CD4-positive, alpha-beta T cell (primary cell): ENCODE results near the gene MSANTD1. TPM values are rescaled to one million over a fixed set of nuclear protein-coding genes. Genes with fewer than 3 reads are reported as not detected.

Source experiments
- ATAC-seq: fragments of 200-7000 bp; cut with Tn5 transposase; one replicate; pipeline ENCODE4 v1.10.0; 2022; ENCODE audit warnings: mild to moderate bottlenecking; ENCODE audit not compliant: poor library complexity
- CTCF ChIA-PET: fragments of 350-600 bp; sonication (Branson Sonifier 250); formaldehyde crosslinking; loops from one replicate; lab custom pipeline; 2021; ENCODE audit warnings: antibody characterized with exemption, inconsistent platforms; lab: Charles Lee
- POLR2A ChIA-PET: fragments of 350-600 bp; sonication (Branson Sonifier 250); formaldehyde crosslinking; loops from one replicate; lab custom pipeline; 2021; ENCODE audit warnings: antibody characterized with exemption, inconsistent platforms; lab: Charles Lee
- DNase-seq, 14 experiments: peaks; one replicate each; pipeline ENCODE4 v3.0.0-alpha.2; 2013 to 2020; ENCODE audit warnings: mixed read lengths in 2 of 14
- H3K27ac ChIP-seq, 2 donors: one replicate each; pipeline versions ENCODE4 v1.5.1 to v1.7.0; 2013; ENCODE audit warnings: low read length in 2 of 2, low read depth in 1 of 2, mild to moderate bottlenecking in 1 of 2
- H3K27me3 ChIP-seq, 2 experiments: 1 replicate in 1 of 2; 2 replicates in 1 of 2; pipeline versions ENCODE4 v1.6.1 to v1.7.0; 2013; ENCODE audit warnings: low read length in 2 of 2, control low read depth in 1 of 2, mild to moderate bottlenecking in 1 of 2, moderate library complexity in 1 of 2; ENCODE audit not compliant: insufficient read depth in 2 of 2, control insufficient read depth in 1 of 2
- H3K36me3 ChIP-seq: one replicate; pipeline ENCODE4 v1.6.1; 2013; ENCODE audit warnings: low read length, control low read depth; ENCODE audit not compliant: insufficient read depth
- H3K4me1 ChIP-seq: one replicate; pipeline ENCODE4 v1.6.1; 2013; ENCODE audit warnings: low read length, control low read depth; ENCODE audit not compliant: insufficient read depth
- H3K4me3 ChIP-seq: one replicate; pipeline ENCODE4 v1.5.1; 2013; ENCODE audit warnings: mild to moderate bottlenecking, low read length, moderate library complexity
- H3K9me3 ChIP-seq, 2 experiments: 1 replicate in 1 of 2; 2 replicates in 1 of 2; pipeline versions ENCODE4 v1.6.1 to v1.7.0; 2013; ENCODE audit warnings: low read length in 2 of 2, mild to moderate bottlenecking in 2 of 2, control low read depth in 1 of 2, moderate library complexity in 1 of 2; ENCODE audit not compliant: control insufficient read depth in 1 of 2, insufficient read depth in 1 of 2
- H3K27ac Mint-ChIP-seq: one replicate; pipeline ENCODE4 v1.8.0; 2020; ENCODE audit warnings: mixed read lengths
- H3K27me3 Mint-ChIP-seq: one replicate; pipeline ENCODE4 v1.8.0; 2021; ENCODE audit warnings: mixed read lengths
- H3K36me3 Mint-ChIP-seq: one replicate; pipeline ENCODE4 v1.8.0; 2021; ENCODE audit warnings: low read depth, mixed read lengths
- H3K4me1 Mint-ChIP-seq: one replicate; pipeline ENCODE4 v1.8.0; 2021; ENCODE audit warnings: low read depth, mixed read lengths
- H3K4me3 Mint-ChIP-seq: one replicate; pipeline ENCODE4 v1.8.0; 2020; ENCODE audit warnings: mild to moderate bottlenecking, mixed read lengths
- H3K9me3 Mint-ChIP-seq: one replicate; pipeline ENCODE4 v1.8.0; 2020; ENCODE audit warnings: mixed read lengths
- intact Hi-C, 2 experiments: fragments of 100-400 bp; cut with DNase I in 1 of 2; cut with micrococcal nuclease in 1 of 2; formaldehyde crosslinking; loops; one replicate each; pipeline versions ENCODE4 v1.15.1 to v1.9.0; 2023 to 2025; cut with DNase I, micrococcal nuclease
- total RNA-seq, 174 experiments: library from RNA in 2 of 174; stranded (reverse) in 2 of 174; gene quantifications; one replicate each; pipeline ENCODE4 v1.2.3 and lab custom pipeline; 2021 to 2026
- TF ChIP-seq, protein P1 (sequence below): fragments of 200-600 bp; IDR thresholded peaks from one replicate; pipeline ENCODE4 v1.8.0; 2022; ENCODE audit warnings: antibody characterized with exemption, mild to moderate bottlenecking

The MSANTD1 gene
- total RNA-seq, 2 experiments from 2014 or later, result 0.67 to 0.74 TPM

DNA sequence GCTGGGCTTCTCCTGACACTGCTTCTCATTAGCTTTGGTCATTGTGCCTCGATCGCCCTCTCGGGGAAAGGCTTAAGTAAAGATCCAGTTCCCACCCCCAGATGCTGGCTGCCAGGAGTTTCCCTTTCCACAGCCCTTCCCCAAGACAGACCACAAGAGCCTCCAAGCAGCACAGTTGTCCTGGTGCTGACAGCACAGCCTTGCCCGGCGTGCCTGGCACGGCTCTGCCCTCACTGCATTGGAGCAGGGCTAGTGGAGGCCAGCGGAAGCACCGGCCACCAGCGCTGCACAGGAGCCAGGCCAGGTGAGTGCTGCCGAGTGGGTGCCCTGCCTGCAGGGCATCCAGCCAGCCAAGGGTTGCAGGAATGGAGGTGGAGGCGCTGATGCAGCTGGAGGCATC is 9.7 kb upstream of the MSANTD1 start:
- intact Hi-C loops, result no loop called here
- Mint-ChIP-seq H3K4me1 (peaks cover 18% of the 10 kb centered on the region), H3K36me3 (peaks cover 59% of the 10 kb centered on the region), H3K4me3 (no peak overlapping the region), H3K27me3 (no peaks in the 10 kb centered on the region), H3K27ac (no peak overlapping the region), H3K9me3 (no peaks in the 10 kb centered on the region)
- no peak overlapping the region for H3K4me3 ChIP-seq
- no peaks in the 10 kb centered on the region for H3K27me3 ChIP-seq
- ATAC-seq, result no peak
- POLR2A ChIA-PET, result no interaction called here
- TF ChIP-seq, protein P1, sequence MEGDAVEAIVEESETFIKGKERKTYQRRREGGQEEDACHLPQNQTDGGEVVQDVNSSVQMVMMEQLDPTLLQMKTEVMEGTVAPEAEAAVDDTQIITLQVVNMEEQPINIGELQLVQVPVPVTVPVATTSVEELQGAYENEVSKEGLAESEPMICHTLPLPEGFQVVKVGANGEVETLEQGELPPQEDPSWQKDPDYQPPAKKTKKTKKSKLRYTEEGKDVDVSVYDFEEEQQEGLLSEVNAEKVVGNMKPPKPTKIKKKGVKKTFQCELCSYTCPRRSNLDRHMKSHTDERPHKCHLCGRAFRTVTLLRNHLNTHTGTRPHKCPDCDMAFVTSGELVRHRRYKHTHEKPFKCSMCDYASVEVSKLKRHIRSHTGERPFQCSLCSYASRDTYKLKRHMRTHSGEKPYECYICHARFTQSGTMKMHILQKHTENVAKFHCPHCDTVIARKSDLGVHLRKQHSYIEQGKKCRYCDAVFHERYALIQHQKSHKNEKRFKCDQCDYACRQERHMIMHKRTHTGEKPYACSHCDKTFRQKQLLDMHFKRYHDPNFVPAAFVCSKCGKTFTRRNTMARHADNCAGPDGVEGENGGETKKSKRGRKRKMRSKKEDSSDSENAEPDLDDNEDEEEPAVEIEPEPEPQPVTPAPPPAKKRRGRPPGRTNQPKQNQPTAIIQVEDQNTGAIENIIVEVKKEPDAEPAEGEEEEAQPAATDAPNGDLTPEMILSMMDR, result no peak
- peaks cover 47% of the 10 kb centered on the region for H3K36me3 ChIP-seq
- no peak overlapping the region for H3K27ac ChIP-seq
- CTCF ChIA-PET, result no interaction called here
- peaks cover 9% of the 10 kb centered on the region for H3K4me1 ChIP-seq
- DNase-seq, result no peak
- no peaks in the 10 kb centered on the region for H3K9me3 ChIP-seq

DNA sequence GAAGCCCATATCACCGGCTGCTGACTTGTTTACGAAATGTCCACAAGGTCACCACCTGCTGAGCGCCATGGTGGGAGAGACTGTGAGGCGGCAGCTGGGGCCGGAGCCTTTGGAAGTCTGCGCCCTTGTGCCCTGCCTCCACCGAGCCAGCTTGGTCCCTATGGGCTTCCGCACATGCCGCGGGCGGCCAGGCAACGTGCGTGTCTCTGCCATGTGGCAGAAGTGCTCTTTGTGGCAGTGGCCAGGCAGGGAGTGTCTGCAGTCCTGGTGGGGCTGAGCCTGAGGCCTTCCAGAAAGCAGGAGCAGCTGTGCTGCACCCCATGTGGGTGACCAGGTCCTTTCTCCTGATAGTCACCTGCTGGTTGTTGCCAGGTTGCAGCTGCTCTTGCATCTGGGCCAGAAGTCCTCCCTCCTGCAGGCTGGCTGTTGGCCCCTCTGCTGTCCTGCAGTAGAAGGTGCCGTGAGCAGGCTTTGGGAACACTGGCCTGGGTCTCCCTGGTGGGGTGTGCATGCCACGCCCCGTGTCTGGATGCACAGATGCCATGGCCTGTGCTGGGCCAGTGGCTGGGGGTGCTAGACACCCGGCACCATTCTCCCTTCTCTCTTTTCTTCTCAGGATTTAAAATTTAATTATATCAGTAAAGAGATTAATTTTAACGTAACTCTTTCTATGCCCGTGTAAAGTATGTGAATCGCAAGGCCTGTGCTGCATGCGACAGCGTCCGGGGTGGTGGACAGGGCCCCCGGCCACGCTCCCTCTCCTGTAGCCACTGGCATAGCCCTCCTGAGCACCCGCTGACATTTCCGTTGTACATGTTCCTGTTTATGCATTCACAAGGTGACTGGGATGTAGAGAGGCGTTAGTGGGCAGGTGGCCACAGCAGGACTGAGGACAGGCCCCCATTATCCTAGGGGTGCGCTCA is 8.7 kb upstream of the MSANTD1 start:
- Histone ChIP-seq H3K36me3 (peaks cover 41% of the 10 kb centered on the region), H3K4me1 (peaks cover 9% of the 10 kb centered on the region), H3K27ac (no peak overlapping the region), H3K27me3 (no peaks in the 10 kb centered on the region), H3K9me3 (no peaks in the 10 kb centered on the region), H3K4me3 (no peak overlapping the region)
- no peak for ATAC-seq
- H3K4me1 Mint-ChIP-seq, result peaks cover 18% of the 10 kb centered on the region
- TF ChIP-seq, protein P1, result no peak
- intact Hi-C loops, result no loop called here
- DNase-seq, result no peak
- CTCF ChIA-PET, result no interaction called here
- H3K9me3 Mint-ChIP-seq, result no peaks in the 10 kb centered on the region
- no peak overlapping the region for H3K27ac Mint-ChIP-seq
- no peaks in the 10 kb centered on the region for H3K27me3 Mint-ChIP-seq
- no peak overlapping the region for H3K4me3 Mint-ChIP-seq
- POLR2A ChIA-PET, result no interaction called here
- peaks cover 49% of the 10 kb centered on the region for H3K36me3 Mint-ChIP-seq

DNA sequence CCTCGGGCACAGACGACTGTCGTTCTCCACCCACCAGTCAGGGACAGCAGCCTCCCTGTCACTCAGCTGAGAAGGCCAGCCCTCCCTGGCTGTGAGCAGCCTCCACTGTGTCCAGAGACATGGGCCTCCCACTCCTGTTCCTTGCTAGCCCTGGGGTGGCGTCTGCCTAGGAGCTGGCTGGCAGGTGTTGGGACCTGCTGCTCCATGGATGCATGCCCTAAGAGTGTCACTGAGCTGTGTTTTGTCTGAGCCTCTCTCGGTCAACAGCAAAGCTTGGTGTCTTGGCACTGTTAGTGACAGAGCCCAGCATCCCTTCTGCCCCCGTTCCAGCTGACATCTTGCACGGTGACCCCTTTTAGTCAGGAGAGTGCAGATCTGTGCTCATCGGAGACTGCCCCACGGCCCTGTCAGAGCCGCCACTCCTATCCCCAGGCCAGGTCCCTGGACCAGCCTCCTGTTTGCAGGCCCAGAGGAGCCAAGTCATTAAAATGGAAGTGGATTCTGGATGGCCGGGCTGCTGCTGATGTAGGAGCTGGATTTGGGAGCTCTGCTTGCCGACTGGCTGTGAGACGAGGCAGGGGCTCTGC is 7.9 kb upstream of the MSANTD1 start:
- Mint-ChIP-seq H3K27me3 (no peaks in the 10 kb centered on the region), H3K36me3 (peaks cover 45% of the 10 kb centered on the region), H3K9me3 (no peaks in the 10 kb centered on the region), H3K27ac (no peak overlapping the region), H3K4me1 (peaks cover 18% of the 10 kb centered on the region), H3K4me3 (no peak overlapping the region)
- no peak for ATAC-seq
- ChIA-PET CTCF (no interaction called here), POLR2A (no interaction called here)
- TF ChIP-seq, protein P1, result no peak
- Histone ChIP-seq H3K36me3 (peaks cover 35% of the 10 kb centered on the region), H3K9me3 (no peaks in the 10 kb centered on the region), H3K27me3 (no peaks in the 10 kb centered on the region), H3K27ac (no peak overlapping the region), H3K4me1 (peaks cover 9% of the 10 kb centered on the region), H3K4me3 (no peak overlapping the region)
- DNase-seq, result no peak
- intact Hi-C loops, result no loop called here
